ENCODE measurements around the gene SH2B2.
"Not testable (repeated sequence)": the region's sequence is repeated elsewhere in the genome, so short reads cannot be mapped to it uniquely, and the experiment has no call there.

SH2B2 gene

GRCh38 chr7:102337002-102337401, 50.3 kb downstream of the SH2B2 start:
- not testable (repeated sequence) for DNase-seq (ENCODE audit: low spot score)

GRCh38 chr7:102337420-102337819, 50.8 kb downstream of the SH2B2 start:
- DNase-seq (ENCODE audit: low spot score), result not testable (repeated sequence)

- not testable (repeated sequence) for DNase-seq (ENCODE audit: low spot score)
Observed at GRCh38 chr7:102340599-102341368, 54.1 kb downstream of the SH2B2 start.

- not testable (repeated sequence) for DNase-seq (ENCODE audit: low spot score)
Observed at GRCh38 chr7:102346983-102347382, 60.3 kb downstream of the SH2B2 start.

- DNase-seq (ENCODE audit: low spot score), result not testable (repeated sequence)
Observed at GRCh38 chr7:102356344-102356743, 69.7 kb downstream of the SH2B2 start, which contains the start of gene SPDYE6. Gene SPDYE6 (minus strand): TSS chr7:102356444. CDS start chr7:102356023, 421 bp downstream.

- DNase-seq (ENCODE audit: low spot score), result peak; percentile 93
Observed at GRCh38 chr7:102363549-102364393, 77.1 kb downstream of the SH2B2 start.

GRCh38 chr7:102364394-102364886, 77.8 kb downstream of the SH2B2 start:
- DNase-seq (ENCODE audit: low spot score), result not testable (repeated sequence)

- not testable (repeated sequence) for DNase-seq (ENCODE audit: low spot score)
Observed at GRCh38 chr7:102365390-102365789, 78.7 kb downstream of the SH2B2 start.

GRCh38 chr7:102370038-102370437, 83.4 kb downstream of the SH2B2 start:
- DNase-seq (ENCODE audit: low spot score), result not testable (repeated sequence)

All from hematopoietic multipotent progenitor cell treated with erythropoietin and hydrocortisone succinate and interleukin-3 and kit ligand, for 15 days (in vitro differentiated cells).